ENCODE measurements around the gene HYAL3. TPM values are rescaled to one million over a fixed set of nuclear protein-coding genes. Genes with fewer than 3 reads are reported as not detected.
A peak's percentile ranks its signal among the peaks of the same experiment; 100 is the strongest.

The HYAL3 gene
- total and polyA plus RNA-seq, 2 of the 13 experiments (the other 11 are each of a cell fraction or from before 2014, with no cell fraction given): 5.5 to 10.4 TPM

- TF ChIP-seq PAXIP1 (CRISPR knock-in tag; conservative IDR thresholded peaks at IDR 0.05) (peak; percentile 83; the same call in 1 of the 2 replicates), TAF1 (CRISPR knock-in tag; IDR thresholded peaks at IDR 0.05) (peak; percentile 84), ZNF224 (CRISPR knock-in tag; IDR thresholded peaks at IDR 0.05) (peak; percentile 90; the same call in 1 of the 2 replicates), ZNF567 (CRISPR knock-in tag; IDR thresholded peaks at IDR 0.05; ENCODE audit: borderline replicate concordance) (peak; percentile 96), RAD51 (IDR thresholded peaks at IDR 0.05; ENCODE audit: borderline replicate concordance) (no peak), ZSCAN21 (CRISPR knock-in tag; IDR thresholded peaks at IDR 0.05; ENCODE audit: borderline replicate concordance) (no peak; the same call in 1 of the 2 replicates), KAT7 (CRISPR knock-in tag; IDR thresholded peaks at IDR 0.05; ENCODE audit: borderline replicate concordance) (no peak; the same call in 1 of the 2 replicates), KIAA2018 (CRISPR knock-in tag; IDR thresholded peaks at IDR 0.05; ENCODE audit: borderline replicate concordance) (0 out of 2 replicates have a peak, but pooled peaks have one; percentile 60), PHF20 (CRISPR knock-in tag; IDR thresholded peaks at IDR 0.05) (no peak; the same call in 1 of the 2 replicates), PITX1 (CRISPR knock-in tag; IDR thresholded peaks at IDR 0.05) (peak; percentile 55; the same call in 1 of the 2 replicates), ZZZ3 (CRISPR knock-in tag; IDR thresholded peaks at IDR 0.05; ENCODE audit: borderline replicate concordance) (0 out of 2 replicates have a peak, but pooled peaks have one; percentile 1), SRSF1 (optimal IDR thresholded peaks at IDR 0.05; ENCODE audit: low read depth, low read length) (no peak), ELF3 (CRISPR knock-in tag; IDR thresholded peaks at IDR 0.05) (peak; percentile 60), ZNF550 (CRISPR knock-in tag; IDR thresholded peaks at IDR 0.05; ENCODE audit: borderline replicate concordance) (no peak; the same call in 1 of the 2 replicates), SETDB1 (CRISPR knock-in tag; IDR thresholded peaks at IDR 0.05; ENCODE audit: borderline replicate concordance) (no peak), FIP1L1 (IDR thresholded peaks at IDR 0.05; ENCODE audit: borderline replicate concordance, insufficient read depth, low read depth, low read length) (no peak)
Observed at GRCh38 chr3:50260027-50260941, 38.9 kb downstream of the HYAL3 start (continued).
